ENCODE data around the gene SMIM26.

The SMIM26 gene

DNA sequence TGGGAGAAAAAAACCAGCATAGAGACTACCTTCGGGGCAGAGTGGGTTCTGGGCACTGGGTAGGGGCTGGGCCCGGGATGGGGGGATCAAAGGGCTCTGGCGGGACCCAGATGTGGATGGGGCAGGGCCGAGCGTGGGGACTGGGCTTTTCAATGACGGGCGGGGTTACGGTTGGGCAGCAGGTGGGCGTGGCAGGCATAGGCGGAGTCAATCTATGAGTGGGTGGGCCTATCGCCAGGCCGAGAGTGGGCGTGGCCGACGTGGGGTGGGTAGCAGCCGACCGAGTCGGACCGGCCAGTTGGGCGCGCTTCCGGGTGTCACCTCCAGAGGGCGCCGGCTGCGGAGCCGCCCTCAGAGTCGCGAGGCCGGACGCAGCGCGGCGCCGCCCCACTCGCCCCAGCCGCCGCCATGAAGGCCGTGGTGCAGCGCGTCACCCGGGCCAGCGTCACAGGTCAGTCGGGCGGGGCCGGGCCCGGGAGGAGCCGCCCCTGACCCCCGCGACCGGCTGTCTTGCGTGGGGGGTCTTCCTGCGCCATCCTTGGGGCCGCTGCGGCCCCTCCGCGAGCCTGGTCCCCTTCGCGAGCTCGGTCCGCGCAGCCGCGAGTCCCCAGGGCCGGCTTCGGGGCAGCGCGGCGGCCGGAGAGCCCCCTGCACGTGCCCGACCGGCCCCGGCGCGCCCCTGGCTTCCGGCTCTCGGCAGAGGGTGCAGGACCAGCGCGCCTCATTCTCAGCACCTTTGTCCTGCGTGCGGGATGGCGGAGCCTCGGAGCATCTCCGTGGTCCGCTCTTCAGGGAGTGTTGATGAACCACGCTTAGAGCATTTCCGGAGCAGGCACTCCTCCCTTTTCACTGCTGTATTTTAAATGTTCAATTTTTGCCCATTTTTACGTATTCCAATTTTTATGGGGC is 20.7 kb downstream of the SMIM26 start, which contains the start of gene DTD1:
Gene DTD1 (plus strand): TSS at position 390 of the 909 bp plus-strand sequence. CDS start 19 bp downstream, at position 409.
- DNase-seq, result peak; percentile 97

DNA sequence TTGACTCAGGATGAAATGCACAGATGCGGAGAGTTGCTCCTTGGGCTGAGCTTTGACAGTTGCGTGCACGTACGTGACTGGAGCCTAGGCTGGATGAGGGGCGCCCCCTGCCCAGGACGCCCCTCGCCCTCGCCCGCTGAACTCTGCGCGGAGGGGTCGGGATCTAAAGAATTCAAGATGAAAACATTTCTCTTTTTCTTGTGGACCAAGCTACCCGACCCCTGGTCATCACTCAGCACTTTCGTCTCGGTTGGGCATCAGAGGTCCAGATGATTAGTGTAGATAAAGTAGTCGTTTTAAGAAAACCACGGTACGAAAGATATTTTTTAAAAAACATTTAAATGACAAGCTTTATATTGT is 21.3 kb downstream of the SMIM26 start:
- DNase-seq, result no peak

DNA sequence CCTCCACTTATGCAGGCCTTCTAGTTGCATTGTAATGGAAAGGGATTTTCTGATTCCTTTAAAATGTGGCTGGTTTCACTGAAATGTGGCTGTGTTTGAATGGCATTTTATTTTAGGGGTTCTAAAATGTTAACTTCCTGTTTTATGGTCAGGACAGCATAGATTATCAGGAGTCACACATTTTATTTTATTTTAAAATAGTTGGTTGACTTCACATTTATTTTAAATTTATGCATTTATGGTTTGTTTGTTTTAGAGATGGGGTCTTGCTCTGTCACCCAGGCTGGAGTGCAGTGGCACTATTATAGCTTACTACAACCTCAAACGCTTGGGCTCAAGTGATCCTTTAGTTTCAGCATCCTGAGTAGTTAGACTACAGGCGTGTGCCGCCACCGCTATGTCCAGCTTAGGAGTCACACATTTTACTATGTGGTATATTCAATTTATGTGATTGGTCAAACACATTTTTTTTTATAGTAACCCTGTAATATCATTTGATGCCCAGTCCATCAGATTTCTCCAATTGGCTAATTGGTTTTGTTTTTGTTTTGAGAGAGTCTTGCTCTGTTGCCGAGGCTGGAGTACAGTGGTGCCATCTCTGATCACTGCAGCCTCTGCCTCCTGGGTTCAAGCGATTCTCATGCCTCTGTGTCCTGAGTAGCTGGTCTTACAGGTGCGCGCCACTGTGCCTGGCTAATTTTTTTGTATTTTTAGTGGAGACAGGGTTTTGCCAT is 22.9 kb downstream of the SMIM26 start:
- DNase-seq, result no peak

DNA sequence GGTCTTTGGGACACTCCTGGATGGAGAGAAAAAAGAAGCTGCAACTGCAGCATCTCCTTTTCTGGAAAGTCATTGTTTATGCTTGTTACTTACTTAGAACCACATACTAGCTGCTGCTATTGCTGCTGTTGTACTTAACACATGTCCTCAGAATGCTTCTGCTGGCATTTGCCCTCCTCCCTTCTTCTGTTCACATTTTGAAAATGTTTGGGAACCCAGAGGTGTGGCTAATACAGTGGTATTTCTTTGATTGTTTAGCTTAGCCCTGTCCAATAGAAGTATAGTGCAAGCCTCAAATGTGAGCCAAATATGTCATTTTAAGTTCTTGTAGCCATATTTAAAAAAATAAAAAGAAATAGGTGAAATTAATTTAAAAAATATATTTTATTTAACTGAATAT is 29.0 kb downstream of the SMIM26 start:
- no peak for DNase-seq

DNA sequence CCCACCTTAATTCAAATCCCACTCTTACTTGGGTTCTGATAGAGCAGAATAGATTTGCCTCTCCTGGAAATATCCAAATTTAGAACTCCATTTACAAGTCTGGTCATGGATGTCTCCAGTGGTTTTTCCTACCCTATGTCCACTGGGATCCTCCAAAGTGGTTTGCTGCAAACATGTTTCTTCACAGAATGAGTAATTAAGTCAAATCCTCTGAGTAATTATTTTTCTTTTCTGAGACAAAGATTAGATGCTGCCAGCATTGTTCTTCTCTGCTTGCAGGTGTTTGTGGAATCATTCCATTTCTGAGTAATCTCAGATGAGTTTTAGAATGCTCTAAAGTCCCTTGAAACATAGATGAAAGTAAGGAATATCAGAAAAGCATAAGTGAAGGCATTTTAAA is 42.5 kb downstream of the SMIM26 start:
- DNase-seq, result no peak

DNA sequence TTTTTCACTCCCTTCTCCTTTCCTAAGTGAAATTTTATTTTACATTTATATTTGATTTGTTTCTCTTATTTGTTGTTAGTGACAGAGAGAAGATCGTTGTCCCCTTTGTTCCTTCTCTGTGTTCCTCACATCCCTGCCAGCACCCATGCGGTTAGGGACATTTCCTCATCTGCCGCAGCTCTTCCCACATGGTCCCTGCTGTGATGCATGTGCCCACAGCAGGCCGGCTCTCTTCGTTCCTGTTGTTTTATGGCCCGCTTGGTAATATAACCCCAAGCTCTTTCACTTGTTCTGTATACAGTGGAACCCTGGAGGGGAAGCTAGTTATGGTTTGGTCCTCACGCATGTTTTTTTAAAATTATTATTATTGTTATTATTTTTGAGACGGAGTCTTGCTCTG is 44.3 kb downstream of the SMIM26 start:
- no peak for DNase-seq

DNA sequence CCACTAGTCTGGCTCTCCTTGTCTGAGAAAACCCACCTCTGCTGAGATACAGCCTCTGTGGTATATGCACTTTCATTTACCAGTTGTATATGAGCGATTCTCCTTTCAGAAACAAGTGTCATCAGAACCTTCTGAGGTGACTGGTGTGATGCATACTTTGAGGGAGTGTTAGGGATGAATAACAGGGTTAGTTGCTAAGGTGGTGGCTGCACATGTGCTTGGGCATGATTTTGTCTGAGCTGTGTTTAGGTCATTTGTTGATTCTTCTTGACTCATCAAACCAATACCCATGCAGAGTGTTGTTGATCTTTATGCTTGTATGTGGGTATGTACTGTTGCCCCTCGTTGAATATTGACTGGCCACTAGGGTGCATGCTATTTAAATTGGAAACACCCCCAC is 46.3 kb downstream of the SMIM26 start:
- no peak for DNase-seq

DNA sequence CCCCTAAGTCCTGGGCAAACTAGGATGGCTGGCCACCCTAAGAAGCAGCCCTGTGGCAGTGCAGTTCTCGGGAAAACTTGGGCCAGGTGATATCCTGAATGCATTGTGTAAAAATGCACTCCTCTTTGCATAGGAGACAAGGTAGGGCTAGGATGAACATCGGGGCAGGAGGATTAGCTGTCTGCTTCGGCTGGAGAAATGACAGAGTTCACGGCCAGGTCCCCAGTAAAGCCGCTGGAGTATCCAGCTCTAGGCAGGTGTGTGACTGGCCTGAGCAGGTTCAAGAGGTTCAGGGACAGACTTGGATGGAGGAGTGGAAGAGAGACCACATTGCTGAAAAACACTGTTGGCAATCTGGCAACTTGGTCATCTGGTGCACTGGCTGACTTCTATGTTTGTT is 47.0 kb downstream of the SMIM26 start:
- DNase-seq, result no peak

DNA sequence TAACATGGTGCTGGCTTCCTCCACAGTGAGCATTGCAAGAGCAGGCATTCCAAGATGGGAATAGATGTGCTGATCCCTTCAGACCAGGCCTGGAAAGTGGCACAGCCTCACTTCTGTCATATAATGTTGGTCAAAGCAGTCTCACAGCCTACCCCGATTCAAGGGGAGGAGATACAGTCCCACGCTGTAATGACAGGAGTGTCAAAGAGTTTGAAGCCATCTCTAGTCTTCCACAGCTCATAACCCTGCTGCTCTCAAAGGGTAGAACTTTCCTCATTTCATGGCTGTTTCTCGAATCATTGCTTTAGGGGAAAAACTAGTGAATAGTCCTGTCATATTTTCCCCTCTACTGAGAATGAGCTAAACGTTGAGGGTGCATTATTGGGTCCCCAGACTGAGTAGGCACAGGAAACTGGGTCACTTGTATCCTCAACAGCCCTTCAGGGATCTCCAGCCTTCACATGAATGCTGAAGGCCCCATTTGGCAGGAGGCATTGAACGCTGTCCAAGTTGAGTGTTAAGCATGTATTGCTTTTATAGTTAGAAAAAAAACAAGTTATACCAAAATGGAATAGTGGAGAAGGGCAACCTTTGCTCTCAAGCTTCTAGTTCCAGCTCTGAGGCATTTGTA is 47.9 kb downstream of the SMIM26 start:
- DNase-seq, result no peak

Data from activated CD8-positive, alpha-beta memory T cell treated with anti-CD3 and anti-CD28 coated beads, Interleukin-2, amount 50 U/mL, for 48 hours (primary cell).